Measurements from ENCODE around the gene NKG7. TPM values are rescaled to one million over a fixed set of nuclear protein-coding genes. Genes with fewer than 3 reads are reported as not detected.

The NKG7 gene
- total RNA-seq, 1 experiment from 2014 or later, result not detected

DNA sequence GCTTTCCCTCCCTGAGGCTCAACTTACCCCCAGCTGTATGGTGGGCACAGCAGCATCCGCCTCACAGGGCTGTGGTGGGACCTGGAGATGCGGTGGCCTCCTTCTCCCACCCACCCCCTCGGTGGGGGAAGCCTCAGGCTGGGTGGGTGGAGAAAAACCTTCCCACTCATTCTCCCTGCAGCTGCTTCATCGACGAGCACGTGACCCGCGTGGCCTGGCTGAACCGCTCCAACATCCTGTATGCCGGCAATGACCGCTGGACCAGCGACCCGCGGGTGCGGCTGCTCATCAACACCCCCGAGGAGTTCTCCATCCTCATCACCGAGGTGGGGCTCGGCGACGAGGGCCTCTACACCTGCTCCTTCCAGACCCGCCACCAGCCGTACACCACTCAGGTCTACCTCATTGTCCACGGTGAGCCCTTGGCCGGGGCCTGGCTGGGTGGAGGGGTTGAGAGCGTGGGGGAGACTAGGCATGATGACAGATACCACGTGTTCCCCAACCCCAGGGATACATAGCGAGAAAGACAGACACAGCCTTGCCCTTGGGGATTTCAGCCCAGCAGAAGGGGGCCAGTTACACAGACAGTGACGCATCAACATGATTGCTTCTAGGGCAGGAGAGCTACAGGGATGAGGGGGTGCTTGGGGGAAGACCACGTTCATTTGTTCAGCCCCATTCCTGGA lies 48.8 kb downstream of the NKG7 start:
- no peak overlapping the region for H3K4me3 ChIP-seq (ENCODE audit: low read length)
- TF ChIP-seq EZH2 (IDR thresholded peaks at IDR 0.05; ENCODE audit: low read length, unreplicated experiment) (no peak), EZH2phosphoT487 (IDR thresholded peaks at IDR 0.05; ENCODE audit: borderline replicate concordance, low read length) (no peak)
- TF ChIP-seq, protein P1, sequence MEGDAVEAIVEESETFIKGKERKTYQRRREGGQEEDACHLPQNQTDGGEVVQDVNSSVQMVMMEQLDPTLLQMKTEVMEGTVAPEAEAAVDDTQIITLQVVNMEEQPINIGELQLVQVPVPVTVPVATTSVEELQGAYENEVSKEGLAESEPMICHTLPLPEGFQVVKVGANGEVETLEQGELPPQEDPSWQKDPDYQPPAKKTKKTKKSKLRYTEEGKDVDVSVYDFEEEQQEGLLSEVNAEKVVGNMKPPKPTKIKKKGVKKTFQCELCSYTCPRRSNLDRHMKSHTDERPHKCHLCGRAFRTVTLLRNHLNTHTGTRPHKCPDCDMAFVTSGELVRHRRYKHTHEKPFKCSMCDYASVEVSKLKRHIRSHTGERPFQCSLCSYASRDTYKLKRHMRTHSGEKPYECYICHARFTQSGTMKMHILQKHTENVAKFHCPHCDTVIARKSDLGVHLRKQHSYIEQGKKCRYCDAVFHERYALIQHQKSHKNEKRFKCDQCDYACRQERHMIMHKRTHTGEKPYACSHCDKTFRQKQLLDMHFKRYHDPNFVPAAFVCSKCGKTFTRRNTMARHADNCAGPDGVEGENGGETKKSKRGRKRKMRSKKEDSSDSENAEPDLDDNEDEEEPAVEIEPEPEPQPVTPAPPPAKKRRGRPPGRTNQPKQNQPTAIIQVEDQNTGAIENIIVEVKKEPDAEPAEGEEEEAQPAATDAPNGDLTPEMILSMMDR (conservative IDR thresholded peaks at IDR 0.05; ENCODE audit: low read depth, low read length), result no peak
- CTCF ChIA-PET, result no interaction called here
- no peak overlapping the region for H2AFZ ChIP-seq (ENCODE audit: low read length)
- peaks cover 24% of the 10 kb centered on the region for H3K27me3 ChIP-seq (ENCODE audit: low read length)
- H3K4me2 ChIP-seq (ENCODE audit: low read length), result no peak overlapping the region
- H3K79me2 ChIP-seq (ENCODE audit: low read length), result no peaks in the 10 kb centered on the region
- ATAC-seq (no peak), DNase-seq (no peak)
- H3K9me2 ChIP-seq (replicated peaks; ENCODE audit: low read length), result no peaks in the 10 kb centered on the region
- H3K9ac ChIP-seq (ENCODE audit: low read length), result no peak overlapping the region
- POLR2A ChIA-PET (ENCODE audit: unreplicated experiment), result no interaction called here
- H3K9me3 ChIP-seq (ENCODE audit: low read length), result no peaks in the 10 kb centered on the region
- no peaks in the 10 kb centered on the region for H3F3A ChIP-seq (ENCODE audit: low read length, unreplicated experiment)
- no TSS peak for BruUV-seq (replicated peaks)
- no peak overlapping the region for H3K27ac ChIP-seq (ENCODE audit: low read length)
- intact Hi-C loops (cut with micrococcal nuclease), result no loop called here
- H3K4me1 ChIP-seq (ENCODE audit: insufficient read depth, low read length), result no peaks in the 10 kb centered on the region
- H3K36me3 ChIP-seq (ENCODE audit: low read depth, low read length), result no peaks in the 10 kb centered on the region
- no peaks in the 10 kb centered on the region for H4K20me1 ChIP-seq (ENCODE audit: low read length)

DNA sequence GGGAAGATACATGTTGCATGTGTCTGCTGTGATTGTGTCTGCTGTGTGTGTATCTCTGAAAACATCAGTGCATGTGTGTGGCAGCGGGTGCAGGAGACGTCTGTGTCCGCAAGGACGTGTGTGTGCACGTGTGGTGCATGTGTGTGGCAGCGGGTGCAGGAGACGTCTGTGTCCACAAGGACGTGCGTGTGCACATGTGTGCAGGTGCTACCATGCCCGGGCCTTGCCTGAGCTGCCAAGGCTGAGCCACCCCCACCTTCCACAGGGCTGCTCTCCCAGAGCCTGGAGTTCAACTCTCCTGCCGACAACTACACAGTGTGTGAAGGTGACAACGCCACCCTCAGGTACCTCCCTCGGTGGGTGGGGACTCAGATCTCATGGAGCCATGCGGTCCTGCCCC lies 50.7 kb downstream of the NKG7 start:
- no peaks in the 10 kb centered on the region for H3F3A ChIP-seq (ENCODE audit: low read length, unreplicated experiment)
- intact Hi-C loops (cut with micrococcal nuclease), result no loop called here
- H3K27me3 ChIP-seq (ENCODE audit: low read length), result peaks cover 38% of the 10 kb centered on the region
- ATAC-seq (no peak), DNase-seq (no peak)
- no peaks in the 10 kb centered on the region for H3K4me1 ChIP-seq (ENCODE audit: insufficient read depth, low read length)
- H3K9ac ChIP-seq (ENCODE audit: low read length), result no peak overlapping the region
- no peak for TF ChIP-seq EZH2 (IDR thresholded peaks at IDR 0.05; ENCODE audit: low read length, unreplicated experiment)
- TF ChIP-seq EZH2phosphoT487 (IDR thresholded peaks at IDR 0.05; ENCODE audit: borderline replicate concordance, low read length), result no peak
- TF ChIP-seq, protein P1 (conservative IDR thresholded peaks at IDR 0.05; ENCODE audit: low read depth, low read length), result no peak
- H3K36me3 ChIP-seq (ENCODE audit: low read depth, low read length), result no peaks in the 10 kb centered on the region
- BruUV-seq (replicated peaks), result no TSS peak
- POLR2A ChIA-PET (ENCODE audit: unreplicated experiment), result no interaction called here
- H3K9me2 ChIP-seq (replicated peaks; ENCODE audit: low read length), result no peaks in the 10 kb centered on the region
- no peak overlapping the region for H3K4me3 ChIP-seq (ENCODE audit: low read length)
- no peaks in the 10 kb centered on the region for H3K79me2 ChIP-seq (ENCODE audit: low read length)
- H3K9me3 ChIP-seq (ENCODE audit: low read length), result no peaks in the 10 kb centered on the region
- no peaks in the 10 kb centered on the region for H4K20me1 ChIP-seq (ENCODE audit: low read length)
- no peak overlapping the region for H3K4me2 ChIP-seq (ENCODE audit: low read length)
- no peak overlapping the region for H2AFZ ChIP-seq (ENCODE audit: low read length)
- no peak overlapping the region for H3K27ac ChIP-seq (ENCODE audit: low read length)
- CTCF ChIA-PET, result no interaction called here

Other genes starting within 250 kb of the NKG7 start
- gene SIGLEC9, start 247.7 kb downstream of the NKG7 start, total RNA-seq (2014; rRNA removed), result not detected in 2 replicates
- not detected in 2 replicates for gene SIGLEC7, start 230.4 kb downstream of the NKG7 start, total RNA-seq (2014; rRNA removed)
- 2.2 and 6.0 TPM in 2 replicates for gene CD33, start 147.6 kb downstream of the NKG7 start, total RNA-seq (2014; rRNA removed)
- gene SIGLECL1, start 121.6 kb downstream of the NKG7 start, total RNA-seq (2014; rRNA removed), result not detected in 2 replicates
- gene IGLON5, start 61.0 kb downstream of the NKG7 start, total RNA-seq (2014; rRNA removed), result not detected in 2 replicates
- 3.1 and 3.5 TPM in 2 replicates for gene VSIG10L, start 30.5 kb downstream of the NKG7 start, total RNA-seq (2014; rRNA removed)
- gene ETFB, start 6.3 kb downstream of the NKG7 start, total RNA-seq (2014; rRNA removed), result 249 and 320 TPM in 2 replicates
- gene CLDND2, start 3.7 kb downstream of the NKG7 start, total RNA-seq (2014; rRNA removed), result 0.95 TPM in 1 of 2 replicates, not detected in the other
- gene LIM2, start 15.3 kb upstream of the NKG7 start, total RNA-seq (2014; rRNA removed), result not detected in 2 replicates
- gene C19orf84, start 17.9 kb upstream of the NKG7 start, total RNA-seq (2014; rRNA removed), result not detected in 2 replicates
- not detected in 2 replicates for gene SIGLEC10, start 45.0 kb upstream of the NKG7 start, total RNA-seq (2014; rRNA removed)
- gene SIGLEC8, start 85.8 kb upstream of the NKG7 start, total RNA-seq (2014; rRNA removed), result not detected in 2 replicates
- not detected in 2 replicates for gene CEACAM18, start 105.9 kb upstream of the NKG7 start, total RNA-seq (2014; rRNA removed)
- not detected in 2 replicates for gene SIGLEC12, start 129.1 kb upstream of the NKG7 start, total RNA-seq (2014; rRNA removed)
- gene SIGLEC6, start 159.0 kb upstream of the NKG7 start, total RNA-seq (2014; rRNA removed), result not detected in 2 replicates
- gene ZNF175, start 198.6 kb upstream of the NKG7 start, total RNA-seq (2014; rRNA removed), result 7.5 and 8.5 TPM in 2 replicates

Measured in PC-3 (cell line).